ENCODE measurements around the gene CACNG5.

CACNG5 gene

GRCh38 chr17:66889480-66890230 lies 54.7 kb downstream of the CACNG5 start:
- DNase-seq (ENCODE audit: low spot score) = no peak
- in situ Hi-C loops (cut with MboI; ENCODE audit: low pct_unique_long_range_greater_than_20kb, low sequenced_read_pairs, unreplicated experiment) = no loop called here
- TF ChIP-seq CTCF (IDR thresholded peaks at IDR 0.05; ENCODE audit: extremely low read depth, insufficient read depth, missing control alignments) = no peak

- DNase-seq (ENCODE audit: low spot score) = no peak
- TF ChIP-seq CTCF (IDR thresholded peaks at IDR 0.05; ENCODE audit: extremely low read depth, insufficient read depth, missing control alignments) = no peak
- in situ Hi-C loops (cut with MboI; ENCODE audit: low pct_unique_long_range_greater_than_20kb, low sequenced_read_pairs, unreplicated experiment) = no loop called here
These were observed 57.3 kb downstream of the CACNG5 start for GRCh38 chr17:66892246-66892645.

- in situ Hi-C loops (cut with MboI; ENCODE audit: low pct_unique_long_range_greater_than_20kb, low sequenced_read_pairs, unreplicated experiment) = no loop called here
- TF ChIP-seq CTCF (IDR thresholded peaks at IDR 0.05; ENCODE audit: extremely low read depth, insufficient read depth, missing control alignments) = no peak
- DNase-seq (ENCODE audit: low spot score) = no peak
These were observed 58.5 kb downstream of the CACNG5 start for GRCh38 chr17:66893382-66893781.

- DNase-seq (ENCODE audit: low spot score) = no peak
- in situ Hi-C loops (cut with MboI; ENCODE audit: low pct_unique_long_range_greater_than_20kb, low sequenced_read_pairs, unreplicated experiment) = no loop called here
- TF ChIP-seq CTCF (IDR thresholded peaks at IDR 0.05; ENCODE audit: extremely low read depth, insufficient read depth, missing control alignments) = no peak
These were observed 58.9 kb downstream of the CACNG5 start for GRCh38 chr17:66893863-66894262.

- no peak for DNase-seq (ENCODE audit: low spot score)
- no peak for TF ChIP-seq CTCF (IDR thresholded peaks at IDR 0.05; ENCODE audit: extremely low read depth, insufficient read depth, missing control alignments)
- in situ Hi-C loops (cut with MboI; ENCODE audit: low pct_unique_long_range_greater_than_20kb, low sequenced_read_pairs, unreplicated experiment) = no loop called here
These were observed 62.2 kb downstream of the CACNG5 start for GRCh38 chr17:66897141-66897540.

GRCh38 chr17:66898536-66898935 lies 63.6 kb downstream of the CACNG5 start:
- in situ Hi-C loops (cut with MboI; ENCODE audit: low pct_unique_long_range_greater_than_20kb, low sequenced_read_pairs, unreplicated experiment) = no loop called here
- no peak for TF ChIP-seq CTCF (IDR thresholded peaks at IDR 0.05; ENCODE audit: extremely low read depth, insufficient read depth, missing control alignments)
- no peak for DNase-seq (ENCODE audit: low spot score)

Measured in GM13977 (cell line).